Breast epithelium (tissue), 3 donors: Measurements from ENCODE around the gene CASK.

Experiments used
- CTCF ChIP-seq, 3 donors: fragments of 450-650 bp; IDR thresholded peaks; one replicate each; pipeline ENCODE4 v1.5.1; 2016 to 2017; ENCODE audit warnings: antibody characterized with exemption in 3 of 3, mild to moderate bottlenecking in 3 of 3, moderate library complexity in 3 of 3
- POLR2AphosphoS5 ChIP-seq, 3 donors: sonication (generic); formaldehyde crosslinking; IDR thresholded peaks; one replicate each; pipeline ENCODE4 v1.6.1; 2017; ENCODE audit warnings: antibody characterized with exemption in 3 of 3

GRCh38 chrX:41824551-41824950 lies 98.8 kb downstream of the CASK start:
- TF ChIP-seq CTCF (IDR thresholded peaks at IDR 0.05) (no peak), POLR2AphosphoS5 (IDR thresholded peaks at IDR 0.05) (no peak)
